H1 (cell line): ENCODE measurements around the gene SLC9A7. TPM values are rescaled to one million over a fixed set of nuclear protein-coding genes. Genes with fewer than 3 reads are reported as not detected.

Experiments
- CTCF ChIA-PET: fragments of 300-600 bp; sonication (Branson Sonifier 250); formaldehyde crosslinking; loops from one replicate; lab custom pipeline; 2021; ENCODE audit not compliant: partially characterized antibody; lab: Charles Lee
- POLR2A ChIA-PET: fragments of 300-600 bp; sonication (Branson Sonifier 250); formaldehyde crosslinking; loops from one replicate; lab custom pipeline; 2021; ENCODE audit warnings: inconsistent platforms; ENCODE audit not compliant: partially characterized antibody; lab: Charles Lee
- DNase-seq, 2 experiments: peaks; one replicate each; pipeline versions ENCODE4 v3.0.0 to v3.0.0-alpha.2; 2010 to 2022; ENCODE audit warnings: low spot score in 2 of 2, low read depth in 1 of 2, mixed read lengths in 1 of 2
- FAIRE-seq: peaks from 2 replicates; lab custom pipeline; 2011; peaks lifted over from hg19 to GRCh38; lab: Jason Lieb, UNC
- H2AFZ ChIP-seq: 2 replicates; pipeline ENCODE4 v1.8.1; 2012; ENCODE audit warnings: low read length, inconsistent platforms
- H2AK5ac ChIP-seq: 2 replicates; pipeline ENCODE4 v1.6.1; 2013; ENCODE audit warnings: low read depth, low read length
- H2BK120ac ChIP-seq: replicated peaks from 2 replicates; pipeline ENCODE3; 2013; ENCODE audit warnings: low read depth, low read length, inconsistent platforms
- H2BK12ac ChIP-seq: 2 replicates; pipeline ENCODE4 v1.6.1; 2013; ENCODE audit warnings: low read depth, low read length
- H2BK15ac ChIP-seq: 2 replicates; pipeline ENCODE4 v1.6.1; 2013; ENCODE audit warnings: low read length
- H2BK20ac ChIP-seq: 2 replicates; pipeline ENCODE4 v1.6.1; 2013; ENCODE audit warnings: low read length
- H2BK5ac ChIP-seq: 2 replicates; pipeline ENCODE4 v1.6.1; 2013; ENCODE audit warnings: low read depth, low read length
- H3K14ac ChIP-seq: 2 replicates; pipeline ENCODE4 v1.6.1; 2013; ENCODE audit warnings: inconsistent platforms; ENCODE audit not compliant: insufficient read length
- H3K18ac ChIP-seq: 2 replicates; pipeline ENCODE4 v1.6.1; 2013; ENCODE audit warnings: low read length; ENCODE audit errors: extremely low read depth
- H3K23ac ChIP-seq: 2 replicates; pipeline ENCODE4 v1.6.1; 2013; ENCODE audit warnings: inconsistent platforms; ENCODE audit not compliant: insufficient read length
- H3K23me2 ChIP-seq: 2 replicates; pipeline ENCODE4 v1.6.1; 2013; ENCODE audit warnings: low read depth, low read length
- H3K27ac ChIP-seq: 2 replicates; pipeline ENCODE4 v1.6.1; 2011; ENCODE audit warnings: low read depth, low read length, inconsistent platforms
- H3K27me3 ChIP-seq, 4 experiments: replicated peaks in 1 of 4; 1 replicate in 1 of 4; 2 replicates in 3 of 4; pipeline versions ENCODE4 v1.6.1 to v1.8.1; 2011 to 2013; ENCODE audit warnings: low read length in 3 of 4, mild to moderate bottlenecking in 3 of 4, inconsistent platforms in 2 of 4, mixed read lengths in 2 of 4, moderate library complexity in 1 of 4; ENCODE audit not compliant: control insufficient read depth in 3 of 4, insufficient read depth in 3 of 4; ENCODE audit errors: extremely low read depth in 1 of 4
- H3K36me3 ChIP-seq, 4 experiments: 2 replicates each; pipeline versions ENCODE4 v1.6.1 to v1.8.1; 2011 to 2013; ENCODE audit warnings: mild to moderate bottlenecking in 4 of 4, low read length in 3 of 4, moderate library complexity in 2 of 4, control low read depth in 1 of 4, inconsistent platforms in 1 of 4; ENCODE audit not compliant: insufficient read depth in 4 of 4, control insufficient read depth in 2 of 4
- H3K4ac ChIP-seq: replicated peaks from 2 replicates; pipeline ENCODE3; 2013; ENCODE audit warnings: low read length, low read depth, mixed read lengths, inconsistent platforms; ENCODE audit not compliant: insufficient read length
- H3K4me1 ChIP-seq, 4 experiments: replicated peaks in 1 of 4; 1 replicate in 1 of 4; 2 replicates in 3 of 4; pipeline versions ENCODE4 v1.6.1 to v1.8.1; 2011 to 2013; ENCODE audit warnings: low read length in 3 of 4, inconsistent platforms in 2 of 4, mixed read lengths in 1 of 4; ENCODE audit not compliant: insufficient read depth in 4 of 4, control insufficient read depth in 3 of 4
- H3K4me2 ChIP-seq, 2 experiments: 2 replicates each; pipeline versions ENCODE4 v1.6.1 to v1.8.1; 2011 to 2013; ENCODE audit warnings: low read depth in 2 of 2, low read length in 2 of 2, control low read depth in 1 of 2, inconsistent platforms in 1 of 2, mild to moderate bottlenecking in 1 of 2; ENCODE audit not compliant: insufficient read depth in 1 of 2
- H3K4me3 ChIP-seq, 4 experiments: fragments of 200-600, 300-600 bp in 1 of 4; sonication (generic), shearing (Covaris generic), sonication (Bioruptor Twin) in 1 of 4; 2 replicates each; pipeline versions ENCODE4 v1.5.1 to v1.8.1; 2011 to 2016; ENCODE audit warnings: low read length in 4 of 4, low read depth in 3 of 4, control low read depth in 2 of 4, inconsistent platforms in 2 of 4, mild to moderate bottlenecking in 2 of 4, mixed read lengths in 1 of 4, moderate library complexity in 1 of 4; ENCODE audit not compliant: insufficient read depth in 2 of 4; ENCODE audit errors: extremely low read depth in 1 of 4
- H3K56ac ChIP-seq: replicated peaks from 2 replicates; pipeline ENCODE3; 2013; ENCODE audit warnings: low read depth, mild to moderate bottlenecking, mixed read lengths, low read length, inconsistent platforms; ENCODE audit not compliant: insufficient read length
- H3K79me1 ChIP-seq: 2 replicates; pipeline ENCODE4 v1.6.1; 2013; ENCODE audit warnings: low read depth, low read length, control low read depth
- H3K79me2 ChIP-seq, 2 experiments: 2 replicates each; pipeline versions ENCODE4 v1.6.1 to v1.8.1; 2012 to 2013; ENCODE audit warnings: low read length in 2 of 2, mild to moderate bottlenecking in 2 of 2, inconsistent platforms in 1 of 2; ENCODE audit not compliant: insufficient read depth in 2 of 2, control insufficient read depth in 1 of 2
- H3K9ac ChIP-seq, 4 experiments: replicated peaks in 1 of 4; 1 replicate in 1 of 4; 2 replicates in 3 of 4; pipeline versions ENCODE4 v1.6.1 to v1.8.1; 2011 to 2013; ENCODE audit warnings: low read depth in 3 of 4, low read length in 3 of 4, control low read depth in 2 of 4, mild to moderate bottlenecking in 2 of 4, moderate library complexity in 2 of 4, inconsistent platforms in 1 of 4; ENCODE audit errors: extremely low read depth in 1 of 4
- H3K9me3 ChIP-seq, 2 experiments: 2 replicates each; pipeline versions ENCODE4 v1.6.1 to v1.8.1; 2012 to 2013; ENCODE audit warnings: mild to moderate bottlenecking in 2 of 2, moderate library complexity in 2 of 2, control low read depth in 1 of 2, inconsistent platforms in 1 of 2, low read depth in 1 of 2, low read length in 1 of 2, mixed read lengths in 1 of 2; ENCODE audit not compliant: insufficient read depth in 2 of 2
- H4K20me1 ChIP-seq, 2 experiments: replicated peaks in 1 of 2; 2 replicates each; pipeline versions ENCODE3 to v1.8.1; 2011 to 2013; ENCODE audit warnings: inconsistent platforms in 2 of 2, low read length in 2 of 2, mild to moderate bottlenecking in 1 of 2; ENCODE audit not compliant: insufficient read depth in 2 of 2, control insufficient read depth in 1 of 2
- H4K5ac ChIP-seq: 2 replicates; pipeline ENCODE4 v1.6.1; 2013; ENCODE audit warnings: low read length, low read depth, mixed read lengths, inconsistent platforms; ENCODE audit not compliant: insufficient read length
- H4K8ac ChIP-seq: 2 replicates; pipeline ENCODE4 v1.8.0; 2013; ENCODE audit warnings: mild to moderate bottlenecking, moderate library complexity, low read length, inconsistent platforms; ENCODE audit not compliant: insufficient read depth; ENCODE audit errors: extremely low read depth
- H4K91ac ChIP-seq: replicated peaks from 2 replicates; pipeline ENCODE3; 2013; ENCODE audit warnings: low read length, mixed read lengths, inconsistent platforms; ENCODE audit not compliant: insufficient read length
- ASH2L ChIP-seq: fragments of 200-600, 300-600 bp; sonication (generic); IDR thresholded peaks from one replicate; pipeline ENCODE4 v1.7.1; 2017; ENCODE audit warnings: low read length
- ATF2 ChIP-seq: IDR thresholded peaks from 2 replicates; pipeline ENCODE4 v1.6.1; 2012; ENCODE audit warnings: low read length, inconsistent platforms
- BACH1 ChIP-seq: IDR thresholded peaks from 2 replicates; pipeline ENCODE4 v1.6.1; 2012; ENCODE audit warnings: low read length, improper control_type of control experiment
- MAFK ChIP-seq: IDR thresholded peaks from 2 replicates; pipeline ENCODE4 v1.6.1; 2012; ENCODE audit warnings: low read depth, mild to moderate bottlenecking, improper control_type of control experiment, low read length
- RFX5 ChIP-seq: IDR thresholded peaks from 2 replicates; pipeline ENCODE4 v1.6.1; 2011; ENCODE audit warnings: low read depth, low read length, improper control_type of control experiment, borderline replicate concordance
- RNF2 ChIP-seq: fragments of 200-900, 300-1000 bp; sonication (generic); IDR thresholded peaks from 2 replicates; pipeline ENCODE4 v1.7.1; 2016; ENCODE audit warnings: borderline replicate concordance, low read depth, mild to moderate bottlenecking, antibody characterized with exemption, low read length; ENCODE audit not compliant: poor library complexity, severe bottlenecking; ENCODE audit errors: missing control alignments
- SAP30 ChIP-seq: fragments of 300-600 bp; sonication (generic); IDR thresholded peaks from 2 replicates; pipeline ENCODE4 v1.7.1; 2012; ENCODE audit warnings: low read length, moderate library complexity, mild to moderate bottlenecking, inconsistent platforms; ENCODE audit not compliant: insufficient read depth, insufficient replicate concordance
- YY1 ChIP-seq: IDR thresholded peaks from 2 replicates; pipeline ENCODE4 v1.6.1; 2011; ENCODE audit warnings: low read depth, mild to moderate bottlenecking, low read length
- WGBS, 2 experiments: shearing (Covaris generic) in 1 of 2; methylation state at CpG; one replicate each; pipeline versions ENCODE4 v1.1.6 to v1.1.7; 2013 to 2015; ENCODE audit warnings: low lambda C conversion rate in 2 of 2, mixed read lengths in 2 of 2, inconsistent platforms in 1 of 2, low coverage in 1 of 2, missing lambda C conversion rate in 1 of 2; ENCODE audit not compliant: insufficient replicate concordance in 2 of 2, insufficient coverage in 1 of 2, insufficient read length in 1 of 2; ENCODE audit errors: extremely low coverage in 1 of 2, missing lambda C conversion rate in 1 of 2; 5-methylcytosine and 5-hydroxymethylcytosine counted together
- polyA plus RNA-seq, 7 experiments: library from polyadenylated mRNA; depleted of rRNA in 3 of 7; stranded (reverse) in 5 of 7; unstranded in 2 of 7; fragments of >200 nt in 5 of 7; fragments of 200-250 nt in 2 of 7; gene quantifications; 1 replicate in 5 of 7; 2 replicates in 1 of 7; 4 replicates in 1 of 7; pipeline versions ENCODE4 v1.2.1 to v1.2.3, GENCODE V29; 2011 to 2013; ENCODE audit warnings: missing spikeins in 2 of 7, mixed read lengths in 2 of 7
- total RNA-seq: library from RNA; stranded (reverse); fragmentation: NEBNext Ultra II Directional; extraction: Animal tissue kit (Norgen Biotek cat#: 25700); gene quantifications from 2 replicates; pipeline ENCODE4 v1.2.1, GENCODE V29; 2021

SLC9A7 gene
- total and polyA plus RNA-seq, 2 of the 8 experiments (the other 6 are each of a cell fraction or from before 2014, with no cell fraction given): 6.7 to 17.2 TPM

- H3K4me2 ChIP-seq: no peak overlapping the region
- H4K8ac ChIP-seq: no peak overlapping the region
- no peaks in the 10 kb centered on the region for H3K36me3 ChIP-seq
- no peak for FAIRE-seq
- no peak overlapping the region for H2BK20ac ChIP-seq
- H3K79me1 ChIP-seq: no peaks in the 10 kb centered on the region
- no peak overlapping the region for H2BK12ac ChIP-seq
- H2AK5ac ChIP-seq: no peak overlapping the region
- no peak overlapping the region for H2BK15ac ChIP-seq
- no peak for TF ChIP-seq SAP30
- TF ChIP-seq RNF2: no peak
- TF ChIP-seq BACH1: no peak
- TF ChIP-seq ASH2L: no peak
- TF ChIP-seq MAFK: no peak
- TF ChIP-seq YY1: no peak
- TF ChIP-seq ATF2: no peak
- no peak for TF ChIP-seq RFX5
- 80% methylated on average over 1 of the region's 1 CpG; no CpG with 5 or more reads in 1 of the 2 experiments for WGBS, 2 experiments
- no peak overlapping the region for H4K91ac ChIP-seq
- no peaks in the 10 kb centered on the region for H4K20me1 ChIP-seq
- DNase-seq: no peak
- no peak overlapping the region for H3K9ac ChIP-seq
- H3K79me2 ChIP-seq: peaks cover 0 to 38% of the 10 kb centered on the region in 2 experiments; a peak in 2 of 4 replicates
- H3K4me1 ChIP-seq: no peaks in the 10 kb centered on the region
- no peak overlapping the region for H3K56ac ChIP-seq
- H3K27me3 ChIP-seq: no peaks in the 10 kb centered on the region
- no peak overlapping the region for H3K23ac ChIP-seq
- H3K9me3 ChIP-seq: peaks cover 0 to 7% of the 10 kb centered on the region in 2 experiments; a peak in 1 of 4 replicates
- no peaks in the 10 kb centered on the region for H3K23me2 ChIP-seq
- no peak overlapping the region for H3K4ac ChIP-seq
- H3K27ac ChIP-seq: no peak overlapping the region
- POLR2A ChIA-PET: no interaction called here
- CTCF ChIA-PET: no interaction called here
- H4K5ac ChIP-seq: no peak overlapping the region
- H3K14ac ChIP-seq: no peak overlapping the region
- no peak overlapping the region for H3K18ac ChIP-seq
- no peak overlapping the region for H2BK5ac ChIP-seq
- no peak overlapping the region for H3K4me3 ChIP-seq
- H2AFZ ChIP-seq: no peak overlapping the region
- no peak overlapping the region for H2BK120ac ChIP-seq
Measured at GRCh38 chrX:46739736-46740135, 19.2 kb downstream of the SLC9A7 start.
